T-helper 2 cell treated with Interferon-gamma antibody and Interleukin-4, amounts not matched to agents 5 μg/mL and 100 μg/mL, for 36 hours (primary cell): ENCODE measurements around the gene SMCO2.

ENCODE experiments used
- DNase-seq: peaks from one replicate; pipeline ENCODE4 v3.0.0; 2021; ENCODE audit warnings: low spot score
- H3K27ac Mint-ChIP-seq: one replicate; pipeline ENCODE4 v1.8.0; 2021; ENCODE audit warnings: mild to moderate bottlenecking, mixed read lengths
- H3K27me3 Mint-ChIP-seq: one replicate; pipeline ENCODE4 v1.8.0; 2021; ENCODE audit warnings: low read depth, mixed read lengths
- H3K36me3 Mint-ChIP-seq: one replicate; pipeline ENCODE4 v1.8.0; 2021; ENCODE audit warnings: low read depth, mixed read lengths
- H3K4me1 Mint-ChIP-seq: one replicate; pipeline ENCODE4 v1.8.0; 2021; ENCODE audit warnings: low read depth, mixed read lengths
- H3K4me3 Mint-ChIP-seq: one replicate; pipeline ENCODE4 v1.8.0; 2022; ENCODE audit warnings: mild to moderate bottlenecking, moderate library complexity, mixed read lengths
- H3K9me3 Mint-ChIP-seq: one replicate; pipeline ENCODE4 v1.8.0; 2021; ENCODE audit warnings: mixed read lengths

The SMCO2 gene

GRCh38 chr12:27493260-27493940, 46.9 kb downstream of the SMCO2 start:
- H3K9me3 Mint-ChIP-seq: peaks cover 10% of the 10 kb centered on the region
- H3K36me3 Mint-ChIP-seq: peaks cover 10% of the 10 kb centered on the region
- no peak for DNase-seq
- no peak overlapping the region for H3K27ac Mint-ChIP-seq
- H3K27me3 Mint-ChIP-seq: peaks cover 29% of the 10 kb centered on the region
- no peak overlapping the region for H3K4me3 Mint-ChIP-seq
- peaks cover 18% of the 10 kb centered on the region for H3K4me1 Mint-ChIP-seq

DNA sequence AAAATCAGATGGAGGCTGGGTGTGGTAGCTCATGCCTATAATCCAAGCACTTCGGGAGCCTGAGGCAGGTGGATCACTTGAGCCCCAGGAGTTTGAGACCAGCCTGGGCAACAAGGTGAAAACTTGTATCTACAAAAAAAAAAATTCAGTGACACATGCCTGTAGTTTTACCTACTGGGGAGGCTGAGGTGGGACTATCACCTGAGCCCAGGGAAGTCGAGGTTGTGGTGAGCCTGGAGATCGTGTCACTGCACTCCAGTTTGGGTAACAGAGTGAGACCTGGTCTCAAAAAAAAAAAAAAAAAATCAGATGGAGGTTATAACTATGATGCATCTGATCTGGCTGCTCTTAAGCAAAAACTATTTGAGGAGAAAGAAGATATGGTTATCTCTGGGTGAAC, 50.9 kb downstream of the SMCO2 start:
- peaks cover 17% of the 10 kb centered on the region for H3K36me3 Mint-ChIP-seq
- no peak for DNase-seq
- peaks cover 15% of the 10 kb centered on the region for H3K9me3 Mint-ChIP-seq
- peak overlapping the region; percentile 44 for H3K4me3 Mint-ChIP-seq
- H3K27me3 Mint-ChIP-seq: peaks cover 19% of the 10 kb centered on the region
- peaks cover 37% of the 10 kb centered on the region for H3K4me1 Mint-ChIP-seq
- H3K27ac Mint-ChIP-seq: peak overlapping the region; percentile 58

- peak; percentile 61 for DNase-seq
- H3K4me1 Mint-ChIP-seq: peaks cover 41% of the 10 kb centered on the region
- peaks cover 20% of the 10 kb centered on the region for H3K9me3 Mint-ChIP-seq
- peak overlapping the region; percentile 58 for H3K27ac Mint-ChIP-seq
- H3K4me3 Mint-ChIP-seq: peak overlapping the region; percentile 44
- peaks cover 20% of the 10 kb centered on the region for H3K36me3 Mint-ChIP-seq
- H3K27me3 Mint-ChIP-seq: peaks cover 15% of the 10 kb centered on the region
Measured at GRCh38 chr12:27498149-27498548, 51.6 kb downstream of the SMCO2 start.

- H3K4me3 Mint-ChIP-seq: peak overlapping the region; percentile 44
- H3K9me3 Mint-ChIP-seq: peaks cover 20% of the 10 kb centered on the region
- peaks cover 14% of the 10 kb centered on the region for H3K27me3 Mint-ChIP-seq
- peaks cover 20% of the 10 kb centered on the region for H3K36me3 Mint-ChIP-seq
- H3K4me1 Mint-ChIP-seq: peaks cover 41% of the 10 kb centered on the region
- peak overlapping the region; percentile 58 for H3K27ac Mint-ChIP-seq
- no peak for DNase-seq
Measured at GRCh38 chr12:27498761-27499160, 52.2 kb downstream of the SMCO2 start.

- no peak overlapping the region for H3K27ac Mint-ChIP-seq
- peaks cover 18% of the 10 kb centered on the region for H3K27me3 Mint-ChIP-seq
- H3K4me3 Mint-ChIP-seq: no peak overlapping the region
- H3K9me3 Mint-ChIP-seq: peaks cover 20% of the 10 kb centered on the region
- peaks cover 42% of the 10 kb centered on the region for H3K4me1 Mint-ChIP-seq
- DNase-seq: no peak
- H3K36me3 Mint-ChIP-seq: peaks cover 22% of the 10 kb centered on the region
Measured at GRCh38 chr12:27499377-27499776, 52.8 kb downstream of the SMCO2 start.

GRCh38 chr12:27500546-27500945, 54.0 kb downstream of the SMCO2 start:
- Mint-ChIP-seq H3K4me1 (peaks cover 42% of the 10 kb centered on the region), H3K27me3 (peaks cover 20% of the 10 kb centered on the region), H3K4me3 (no peak overlapping the region), H3K9me3 (peaks cover 20% of the 10 kb centered on the region), H3K27ac (no peak overlapping the region), H3K36me3 (peaks cover 22% of the 10 kb centered on the region)
- no peak for DNase-seq

GRCh38 chr12:27502021-27502435, 55.5 kb downstream of the SMCO2 start:
- DNase-seq: peak; percentile 38
- peaks cover 37% of the 10 kb centered on the region for H3K4me1 Mint-ChIP-seq
- peak overlapping the region; percentile 67 for H3K4me3 Mint-ChIP-seq
- H3K27me3 Mint-ChIP-seq: peaks cover 27% of the 10 kb centered on the region
- H3K9me3 Mint-ChIP-seq: peaks cover 28% of the 10 kb centered on the region
- H3K27ac Mint-ChIP-seq: peak overlapping the region; percentile 73
- peaks cover 22% of the 10 kb centered on the region for H3K36me3 Mint-ChIP-seq

- DNase-seq: no peak
- Mint-ChIP-seq H3K36me3 (peaks cover 14% of the 10 kb centered on the region), H3K27ac (no peak overlapping the region), H3K4me1 (peaks cover 21% of the 10 kb centered on the region), H3K9me3 (peaks cover 25% of the 10 kb centered on the region), H3K4me3 (no peak overlapping the region), H3K27me3 (peaks cover 44% of the 10 kb centered on the region)
Measured at GRCh38 chr12:27504507-27504906, 58.0 kb downstream of the SMCO2 start.

DNA sequence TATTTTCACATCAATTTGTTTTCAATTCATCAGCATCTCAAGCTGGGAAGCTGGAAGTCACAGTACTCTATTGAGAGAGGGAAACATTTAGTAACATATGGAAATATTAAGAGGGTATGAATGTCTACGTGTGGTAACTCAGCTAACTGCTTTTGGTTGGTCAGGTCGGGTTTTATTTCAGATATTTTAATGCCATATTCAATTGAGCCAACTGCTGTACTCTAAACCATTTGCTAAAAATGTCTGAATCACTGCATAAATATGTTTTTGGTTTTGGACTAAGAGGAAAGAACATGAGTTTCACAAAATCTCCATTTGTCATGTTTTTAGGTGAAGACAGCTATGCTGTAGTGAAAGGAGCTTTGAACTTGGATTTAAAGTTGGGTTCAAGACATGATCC, 58.6 kb downstream of the SMCO2 start:
- H3K4me3 Mint-ChIP-seq: no peak overlapping the region
- H3K36me3 Mint-ChIP-seq: peaks cover 11% of the 10 kb centered on the region
- H3K9me3 Mint-ChIP-seq: peaks cover 22% of the 10 kb centered on the region
- peaks cover 20% of the 10 kb centered on the region for H3K4me1 Mint-ChIP-seq
- no peak overlapping the region for H3K27ac Mint-ChIP-seq
- H3K27me3 Mint-ChIP-seq: peaks cover 44% of the 10 kb centered on the region
- no peak for DNase-seq

GRCh38 chr12:27505761-27506160, 59.2 kb downstream of the SMCO2 start:
- Mint-ChIP-seq H3K4me3 (no peak overlapping the region), H3K9me3 (peaks cover 22% of the 10 kb centered on the region), H3K4me1 (peaks cover 17% of the 10 kb centered on the region), H3K36me3 (peaks cover 11% of the 10 kb centered on the region), H3K27ac (no peak overlapping the region), H3K27me3 (peaks cover 48% of the 10 kb centered on the region)
- no peak for DNase-seq

- Mint-ChIP-seq H3K36me3 (peaks cover 8% of the 10 kb centered on the region), H3K27ac (no peak overlapping the region), H3K4me1 (peaks cover 13% of the 10 kb centered on the region), H3K9me3 (peaks cover 22% of the 10 kb centered on the region), H3K27me3 (peaks cover 56% of the 10 kb centered on the region), H3K4me3 (no peak overlapping the region)
- no peak for DNase-seq
Measured at GRCh38 chr12:27506645-27507189, 60.2 kb downstream of the SMCO2 start.

GRCh38 chr12:27508736-27509431, 62.3 kb downstream of the SMCO2 start:
- H3K4me3 Mint-ChIP-seq: no peak overlapping the region

GRCh38 chr12:27511031-27511722, 64.6 kb downstream of the SMCO2 start:
- Mint-ChIP-seq H3K36me3 (peaks cover 2% of the 10 kb centered on the region), H3K4me3 (no peak overlapping the region), H3K27ac (no peak overlapping the region), H3K4me1 (no peaks in the 10 kb centered on the region), H3K9me3 (peaks cover 17% of the 10 kb centered on the region), H3K27me3 (peaks cover 50% of the 10 kb centered on the region)
- no peak for DNase-seq

More at GRCh38 chr12:27508736-27509431, 62.3 kb downstream of the SMCO2 start:
- Mint-ChIP-seq H3K36me3 (peaks cover 3% of the 10 kb centered on the region), H3K27me3 (peaks cover 56% of the 10 kb centered on the region), H3K9me3 (peaks cover 17% of the 10 kb centered on the region), H3K4me1 (peaks cover under 1% of the 10 kb centered on the region), H3K27ac (no peak overlapping the region)
- DNase-seq: no peak

DNA sequence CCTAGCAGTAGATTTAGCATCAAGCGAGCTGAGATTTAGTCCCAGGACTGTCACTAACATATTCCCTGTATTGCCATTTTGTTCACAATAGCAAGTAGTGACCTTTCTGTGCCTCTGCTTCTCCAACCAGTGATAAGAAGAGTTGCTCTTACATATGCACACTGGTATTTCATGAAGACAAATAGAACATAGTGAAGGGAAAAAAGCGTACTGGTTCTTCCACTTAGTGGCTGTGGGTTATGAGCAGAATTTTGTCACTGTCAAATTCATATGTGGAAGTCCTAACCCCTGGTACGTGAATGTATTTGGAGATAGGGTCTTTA, 65.1 kb downstream of the SMCO2 start:
- Mint-ChIP-seq H3K27ac (no peak overlapping the region), H3K27me3 (peaks cover 49% of the 10 kb centered on the region), H3K4me3 (no peak overlapping the region), H3K36me3 (peaks cover 2% of the 10 kb centered on the region), H3K9me3 (peaks cover 12% of the 10 kb centered on the region), H3K4me1 (no peaks in the 10 kb centered on the region)
- no peak for DNase-seq
